CD1c-positive myeloid dendritic cell (primary cell): ENCODE measurements around the gene PDXDC1.
"Not testable (repeated sequence)": the region's sequence is repeated elsewhere in the genome, so short reads cannot be mapped to it uniquely, and the experiment has no call there.

ENCODE experiments used
- DNase-seq: peaks from one replicate; pipeline ENCODE4 v3.0.0-alpha.2; 2016; ENCODE audit errors: extremely low spot score

Gene PDXDC1

GRCh38 chr16:15154650-15155562 lies 180.1 kb downstream of the PDXDC1 start:
- peak; percentile 93 for DNase-seq

- DNase-seq, result not testable (repeated sequence)
Observed at GRCh38 chr16:15157644-15158043, 182.8 kb downstream of the PDXDC1 start.

- not testable (repeated sequence) for DNase-seq
Observed at GRCh38 chr16:15159671-15160070, 184.8 kb downstream of the PDXDC1 start.

- DNase-seq, result not testable (repeated sequence)
Observed at GRCh38 chr16:15160571-15160970, 185.7 kb downstream of the PDXDC1 start.

DNA sequence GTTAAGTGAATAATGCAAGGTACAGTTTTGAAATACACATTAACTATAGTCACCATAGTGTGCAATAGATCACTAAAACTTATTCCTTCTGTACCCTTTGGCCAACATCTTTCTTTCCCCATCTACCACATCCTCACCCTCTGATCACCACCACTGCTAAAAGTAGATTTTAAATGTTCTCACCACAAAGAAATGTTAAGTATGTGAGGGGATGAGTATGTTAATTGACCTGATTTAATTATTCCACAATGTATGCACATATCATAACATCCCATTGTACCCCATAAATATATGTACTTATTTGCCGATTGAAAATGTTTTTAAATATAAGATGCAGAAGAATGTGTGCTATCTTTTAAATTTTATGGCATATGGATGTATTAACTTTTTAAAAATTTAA lies 188.2 kb downstream of the PDXDC1 start:
- DNase-seq, result not testable (repeated sequence)

GRCh38 chr16:15166177-15166576 lies 191.4 kb downstream of the PDXDC1 start:
- not testable (repeated sequence) for DNase-seq

- not testable (repeated sequence) for DNase-seq
Observed at GRCh38 chr16:15168303-15168702, 193.5 kb downstream of the PDXDC1 start.

- not testable (repeated sequence) for DNase-seq
Observed at GRCh38 chr16:15168953-15169652, 194.3 kb downstream of the PDXDC1 start.

DNA sequence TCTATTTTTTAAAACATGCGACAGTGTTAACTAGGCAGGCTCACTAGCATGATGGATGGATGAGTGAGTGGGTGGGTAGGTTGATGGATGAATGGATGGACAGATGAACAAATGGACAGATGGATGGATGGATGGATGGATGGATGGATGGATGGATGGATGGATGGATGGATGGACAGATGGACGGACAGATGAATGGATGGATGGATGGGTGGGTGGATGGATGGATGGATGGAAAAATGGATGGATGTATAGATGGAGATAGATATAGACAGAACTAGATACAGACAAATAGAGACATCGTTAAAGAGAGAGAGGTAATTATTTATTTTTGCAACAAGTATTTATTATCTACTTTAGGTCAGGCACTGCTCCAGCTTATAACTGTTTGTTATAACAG lies 205.1 kb downstream of the PDXDC1 start:
- DNase-seq, result not testable (repeated sequence)

DNA sequence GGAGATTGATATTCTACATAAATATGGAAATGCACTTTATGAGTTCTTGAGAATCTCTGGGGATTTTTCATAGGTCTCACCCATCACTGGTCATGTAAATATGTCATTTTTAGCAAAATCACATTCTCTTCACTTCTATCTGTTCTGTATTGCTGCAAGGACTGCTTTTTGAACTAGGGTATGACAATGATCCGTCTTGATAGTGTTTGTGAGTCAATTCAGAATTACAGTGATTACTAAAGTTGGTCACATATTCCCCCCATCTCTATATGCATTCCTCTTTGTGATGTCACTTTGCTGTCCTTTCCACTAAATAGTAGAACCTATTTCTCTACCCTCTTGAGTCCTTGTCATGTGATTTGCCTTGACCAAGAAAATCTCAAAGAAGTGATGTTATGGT lies 206.1 kb downstream of the PDXDC1 start:
- not testable (repeated sequence) for DNase-seq

DNA sequence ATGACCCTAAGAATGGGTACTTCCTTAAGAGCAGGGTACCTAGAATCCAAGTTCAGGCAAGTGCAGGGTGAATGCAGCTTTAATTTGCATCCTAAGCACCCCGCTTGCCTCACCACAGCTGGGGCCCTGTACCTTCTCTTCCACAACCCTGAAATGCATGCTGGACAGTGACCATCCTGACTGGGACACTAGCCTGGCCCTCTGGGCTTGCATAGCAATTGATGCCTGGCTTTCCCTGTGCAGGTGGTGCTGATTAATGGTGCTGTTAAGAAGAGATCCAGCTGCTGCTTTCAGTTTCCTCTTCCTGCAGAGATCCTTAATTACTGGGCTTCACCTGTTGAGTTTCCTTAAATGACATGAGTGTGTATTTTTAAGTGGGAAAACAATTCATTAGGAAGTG lies 209.2 kb downstream of the PDXDC1 start:
- DNase-seq, result not testable (repeated sequence)
